Body of pancreas (tissue), 4 donors: ENCODE data around the gene TCP11L2. TPM values are rescaled to one million over a fixed set of nuclear protein-coding genes. Genes with fewer than 3 reads are reported as not detected.

ENCODE experiments used
- ATAC-seq: fragments of 150-250 bp; one replicate; pipeline ENCODE4 v1.9.1; 2016
- DNase-seq, 4 donors: peaks; one replicate each; pipeline ENCODE4 v3.0.0-alpha.2; 2019
- H3K27ac ChIP-seq, 4 donors: fragments of 200-600 bp; sonication (generic); 1 replicate in 3 of 4; 2 replicates in 1 of 4; pipeline versions ENCODE4 v1.5.1 to v1.6.1; 2016 to 2019; ENCODE audit warnings: mild to moderate bottlenecking in 1 of 4, mixed read lengths in 1 of 4, moderate library complexity in 1 of 4
- H3K27me3 ChIP-seq, 2 donors: fragments of 200-600 bp; sonication (generic); one replicate each; pipeline ENCODE4 v1.6.0; 2016; ENCODE audit warnings: mild to moderate bottlenecking in 1 of 2
- H3K36me3 ChIP-seq, 2 donors: fragments of 200-600 bp; sonication (generic); replicated peaks in 1 of 2; 2 replicates each; pipeline ENCODE4 v1.5.1; 2016; ENCODE audit warnings: low read depth in 2 of 2; ENCODE audit not compliant: insufficient read depth in 1 of 2
- H3K4me1 ChIP-seq: fragments of 200-600 bp; sonication (generic); one replicate; pipeline ENCODE4 v1.6.0; 2016
- H3K4me3 ChIP-seq, 2 donors: fragments of 200-600 bp; sonication (generic); 1 replicate in 1 of 2; 2 replicates in 1 of 2; pipeline ENCODE4 v1.5.1; 2016 to 2019
- H3K9me3 ChIP-seq, 3 donors: fragments of 200-600 bp; sonication (generic); 1 replicate in 2 of 3; 2 replicates in 1 of 3; pipeline ENCODE4 v1.5.1; 2016
- CTCF ChIP-seq, 7 experiments: fragments of 450-650 bp in 4 of 7; fragments of 200-600 bp in 3 of 7; sonication (generic) in 3 of 7; IDR thresholded peaks; one replicate each; pipeline ENCODE4 v1.5.1; 2016 to 2019; ENCODE audit warnings: antibody characterized with exemption in 7 of 7
- POLR2A ChIP-seq, 3 donors: fragments of 450-650 bp; IDR thresholded peaks; one replicate each; pipeline ENCODE4 v1.6.1; 2016; ENCODE audit warnings: antibody characterized with exemption in 3 of 3, mild to moderate bottlenecking in 2 of 3
- WGBS, 2 donors: methylation state at CpG; one replicate each; pipeline ENCODE4 v1.1.5; 2017; 5-methylcytosine and 5-hydroxymethylcytosine counted together
- intact Hi-C: fragments of 100-400 bp; cut with DNase I; formaldehyde crosslinking; loops from one replicate; pipeline ENCODE4 v1.15.1; 2023
- total RNA-seq, 2 donors: library from RNA; depleted of rRNA; stranded (reverse); fragments of >200 nt; gene quantifications; one replicate each; pipeline ENCODE4 v1.1.0, GENCODE V29; 2016

Gene TCP11L2
- total RNA-seq, 2 donors from 2014 or later, result 16.1 to 19.1 TPM

DNA sequence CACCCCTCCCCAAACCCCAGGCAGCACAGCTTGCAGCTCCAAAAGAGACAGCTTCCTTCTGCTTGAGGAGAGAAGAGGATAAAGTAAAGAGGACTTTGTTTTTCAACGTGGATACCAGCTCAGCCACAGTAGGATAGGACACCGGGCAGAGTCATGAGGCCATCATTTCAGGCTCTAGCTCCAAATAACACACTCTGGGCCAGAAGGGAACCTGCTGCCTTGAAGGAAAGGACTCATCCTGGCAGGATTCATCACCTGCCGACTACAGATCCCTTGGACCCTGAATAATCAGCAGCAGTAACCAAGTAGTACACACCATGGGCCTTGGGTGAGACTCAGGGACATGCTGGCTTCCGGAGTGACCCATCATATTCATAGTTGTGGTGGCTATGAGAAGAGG lies 44.3 kb upstream of the TCP11L2 start:
- intact Hi-C loops, result no loop called here
- no peaks in the 10 kb centered on the region for H3K9me3 ChIP-seq
- no peaks in the 10 kb centered on the region for H3K4me1 ChIP-seq
- no peaks in the 10 kb centered on the region for H3K36me3 ChIP-seq
- no peak overlapping the region for H3K27ac ChIP-seq
- 83 to 86% methylated on average over 2 to 4 of the region's 4 CpGs for WGBS, 2 donors
- DNase-seq (no peak), ATAC-seq (no peak)
- TF ChIP-seq POLR2A (IDR thresholded peaks at IDR 0.05), result no peak
- TF ChIP-seq CTCF (IDR thresholded peaks at IDR 0.05), result no peak
- no peaks in the 10 kb centered on the region for H3K27me3 ChIP-seq
- H3K4me3 ChIP-seq, result no peak overlapping the region

- Histone ChIP-seq H3K36me3 (no peaks in the 10 kb centered on the region), H3K27ac (no peak overlapping the region), H3K4me3 (no peak overlapping the region), H3K4me1 (no peaks in the 10 kb centered on the region), H3K9me3 (no peaks in the 10 kb centered on the region), H3K27me3 (no peaks in the 10 kb centered on the region)
- WGBS, 2 donors, result 57 to 76% methylated on average over 1 of the region's 1 CpG
- no peak for TF ChIP-seq CTCF (IDR thresholded peaks at IDR 0.05)
- intact Hi-C loops, result no loop called here
- ATAC-seq (no peak), DNase-seq (no peak)
Observed at GRCh38 chr12:106258935-106259334, 43.6 kb upstream of the TCP11L2 start.

GRCh38 chr12:106265116-106265515 lies 37.4 kb upstream of the TCP11L2 start:
- Histone ChIP-seq H3K27me3 (no peaks in the 10 kb centered on the region), H3K4me1 (no peaks in the 10 kb centered on the region), H3K9me3 (no peaks in the 10 kb centered on the region), H3K36me3 (no peaks in the 10 kb centered on the region), H3K4me3 (no peak overlapping the region), H3K27ac (no peak overlapping the region)
- intact Hi-C loops, result no loop called here
- 79 to 82% methylated on average over 1 of the region's 1 CpG for WGBS, 2 donors
- no peak for TF ChIP-seq CTCF (IDR thresholded peaks at IDR 0.05)
- no peak for TF ChIP-seq POLR2A (IDR thresholded peaks at IDR 0.05)
- DNase-seq (no peak), ATAC-seq (no peak)

- Histone ChIP-seq H3K36me3 (no peaks in the 10 kb centered on the region), H3K4me3 (no peak overlapping the region), H3K9me3 (no peaks in the 10 kb centered on the region), H3K27me3 (no peaks in the 10 kb centered on the region), H3K27ac (no peak overlapping the region), H3K4me1 (peaks cover 17% of the 10 kb centered on the region)
- ATAC-seq (no peak), DNase-seq (no peak)
- intact Hi-C loops, result no loop called here
- 47 to 60% methylated on average over 2 of the region's 2 CpGs for WGBS, 2 donors
- TF ChIP-seq CTCF (IDR thresholded peaks at IDR 0.05) (no peak), POLR2A (IDR thresholded peaks at IDR 0.05) (no peak)
Observed at GRCh38 chr12:106267535-106267934, 35.0 kb upstream of the TCP11L2 start.

GRCh38 chr12:106269150-106269771 lies 33.3 kb upstream of the TCP11L2 start:
- peaks cover 27% of the 10 kb centered on the region for H3K4me1 ChIP-seq
- no peaks in the 10 kb centered on the region for H3K36me3 ChIP-seq
- 86 to 89% methylated on average over 7 of the region's 7 CpGs for WGBS, 2 donors
- H3K9me3 ChIP-seq, result no peaks in the 10 kb centered on the region
- H3K4me3 ChIP-seq, result no peak overlapping the region
- no peak for ATAC-seq
- intact Hi-C loops, result no loop called here
- TF ChIP-seq CTCF (IDR thresholded peaks at IDR 0.05), result no peak
- TF ChIP-seq POLR2A (IDR thresholded peaks at IDR 0.05), result no peak
- H3K27me3 ChIP-seq, result no peaks in the 10 kb centered on the region
- no peak for DNase-seq
- no peak overlapping the region for H3K27ac ChIP-seq
